OCI-LY7 (cell line): Measurements from ENCODE around the gene EPB41L4B.

ENCODE experiments used
- EZH2phosphoT487 ChIP-seq: fragments of 200-600 bp; sonication (generic); IDR thresholded peaks from 2 replicates; pipeline ENCODE4 v1.6.1; 2018; ENCODE audit warnings: low read depth, borderline replicate concordance, mild to moderate bottlenecking, mixed run types, antibody characterized with exemption, low read length, moderate library complexity, mixed read lengths
- TF ChIP-seq, protein P1 (sequence below): fragments of 200-600 bp; sonication (generic); conservative IDR thresholded peaks from 2 replicates; pipeline ENCODE4 v1.5.1; 2014; ENCODE audit warnings: mild to moderate bottlenecking, antibody characterized with exemption, low read length, moderate library complexity, mixed read lengths

DNA sequence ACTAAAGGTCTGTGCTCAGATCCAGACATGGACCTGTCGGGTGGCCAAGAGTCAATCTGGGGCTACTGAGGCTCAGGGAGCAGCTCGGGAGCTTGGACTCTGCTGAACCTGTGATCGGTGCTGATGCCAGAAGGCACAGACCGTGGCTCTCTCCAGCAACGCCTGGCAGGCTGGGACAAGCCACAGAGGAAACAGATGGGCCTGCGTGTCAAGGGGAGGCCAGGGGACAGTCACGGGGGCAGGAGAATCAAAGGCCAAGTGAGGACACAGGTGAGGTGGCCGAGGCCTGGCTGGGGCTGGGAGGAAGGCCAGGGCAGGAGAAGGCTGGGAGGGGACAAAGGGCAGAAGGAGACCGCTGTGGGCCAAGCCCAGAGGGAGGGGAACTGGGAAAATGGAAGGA, 43.4 kb downstream of the EPB41L4B start:
- no peak for TF ChIP-seq EZH2phosphoT487
- TF ChIP-seq, protein P1, sequence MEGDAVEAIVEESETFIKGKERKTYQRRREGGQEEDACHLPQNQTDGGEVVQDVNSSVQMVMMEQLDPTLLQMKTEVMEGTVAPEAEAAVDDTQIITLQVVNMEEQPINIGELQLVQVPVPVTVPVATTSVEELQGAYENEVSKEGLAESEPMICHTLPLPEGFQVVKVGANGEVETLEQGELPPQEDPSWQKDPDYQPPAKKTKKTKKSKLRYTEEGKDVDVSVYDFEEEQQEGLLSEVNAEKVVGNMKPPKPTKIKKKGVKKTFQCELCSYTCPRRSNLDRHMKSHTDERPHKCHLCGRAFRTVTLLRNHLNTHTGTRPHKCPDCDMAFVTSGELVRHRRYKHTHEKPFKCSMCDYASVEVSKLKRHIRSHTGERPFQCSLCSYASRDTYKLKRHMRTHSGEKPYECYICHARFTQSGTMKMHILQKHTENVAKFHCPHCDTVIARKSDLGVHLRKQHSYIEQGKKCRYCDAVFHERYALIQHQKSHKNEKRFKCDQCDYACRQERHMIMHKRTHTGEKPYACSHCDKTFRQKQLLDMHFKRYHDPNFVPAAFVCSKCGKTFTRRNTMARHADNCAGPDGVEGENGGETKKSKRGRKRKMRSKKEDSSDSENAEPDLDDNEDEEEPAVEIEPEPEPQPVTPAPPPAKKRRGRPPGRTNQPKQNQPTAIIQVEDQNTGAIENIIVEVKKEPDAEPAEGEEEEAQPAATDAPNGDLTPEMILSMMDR = no peak
